HG03159 (cell line): ENCODE measurements around the gene TBC1D17.

ENCODE experiments used
- ATAC-seq: cut with Tn5 transposase; IDR thresholded peaks from one replicate; pipeline ENCODE4 v1.9.1; 2021; ENCODE audit warnings: mild to moderate bottlenecking, moderate library complexity; ENCODE audit not compliant: unreplicated experiment

The TBC1D17 gene

DNA sequence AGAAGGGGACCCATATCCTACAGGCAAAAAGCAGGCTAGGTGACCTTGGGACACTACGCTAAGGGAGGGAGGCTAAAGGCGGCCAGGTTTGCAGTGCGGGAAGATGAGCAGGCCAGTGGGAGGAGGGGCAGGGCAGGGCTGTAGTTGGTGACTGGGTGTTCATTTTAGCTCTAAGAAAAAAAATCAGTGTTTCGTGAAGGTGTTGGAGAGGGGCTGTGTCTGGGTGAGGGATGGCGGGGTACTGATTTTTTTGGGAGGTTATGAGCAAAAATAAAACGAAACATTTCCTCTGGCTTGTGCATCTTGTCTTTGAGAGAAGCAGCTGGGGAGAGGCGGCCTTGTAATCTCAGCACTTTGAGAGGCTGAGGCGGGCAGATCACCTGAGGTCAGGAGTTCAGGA, 56.1 kb downstream of the TBC1D17 start:
- ATAC-seq: no peak

DNA sequence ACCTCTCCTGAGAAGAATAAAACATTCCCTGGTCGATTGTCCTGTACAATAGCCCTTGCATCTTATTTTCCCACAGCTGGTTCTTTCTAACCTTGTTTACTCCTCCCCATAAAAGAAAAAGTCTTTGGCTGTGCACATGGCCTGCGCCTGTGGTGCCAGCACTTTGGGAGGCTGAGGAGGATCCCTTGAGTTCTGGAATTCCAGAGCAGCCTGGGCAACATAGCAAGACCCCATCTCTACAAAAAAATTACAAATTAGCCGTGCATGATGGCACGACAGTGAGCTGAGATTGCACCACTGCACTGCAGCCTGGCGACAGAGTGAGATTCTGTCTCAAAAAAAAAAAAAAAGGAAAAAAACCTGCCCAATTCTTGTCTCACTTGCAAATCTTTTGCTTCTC, 59.0 kb downstream of the TBC1D17 start:
- no peak for ATAC-seq

DNA sequence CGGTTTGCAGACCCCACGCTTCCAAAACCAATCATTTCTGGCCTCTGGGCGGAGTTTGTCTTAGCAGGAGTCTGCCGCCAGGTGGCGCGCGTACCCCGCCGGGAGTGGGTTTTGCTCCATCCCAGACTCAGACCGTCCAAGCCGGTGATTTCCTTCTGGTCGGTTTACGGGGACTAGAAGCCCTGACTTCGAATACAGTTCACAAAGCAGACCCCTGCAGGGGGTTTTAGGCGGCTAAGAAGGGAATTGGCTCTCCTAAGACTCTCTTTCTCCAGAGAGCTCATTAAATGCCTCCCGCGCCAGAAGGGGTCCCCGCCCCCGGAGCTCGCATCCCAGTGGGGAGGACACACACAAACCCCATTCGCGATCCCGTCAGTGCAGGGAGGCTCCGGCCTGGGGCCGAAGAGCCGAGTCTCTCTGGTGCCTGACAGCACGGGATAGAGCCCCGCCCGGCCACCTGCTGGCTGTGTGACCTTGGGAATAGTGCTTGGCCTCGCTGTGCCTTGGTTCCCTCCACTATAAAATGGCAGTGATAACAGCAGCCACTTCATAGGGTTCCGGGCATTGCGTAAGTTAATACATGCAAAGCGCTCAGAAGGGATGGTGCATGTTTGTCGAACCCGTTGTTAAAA, 60.4 kb downstream of the TBC1D17 start:
- no peak for ATAC-seq
